NCI-H2081 treated with DMSO at 0.1 percent for 48 hours (cell line): Measurements from ENCODE around the gene MGAT5B.
"Not testable (repeated sequence)": the region's sequence is repeated elsewhere in the genome, so short reads cannot be mapped to it uniquely, and the experiment has no call there.

Experiments used
- DNase-seq: peaks from one replicate; lab custom pipeline; 2025; lab: John Stamatoyannopoulos, UW

Gene MGAT5B

GRCh38 chr17:76978050-76978449 lies 109.8 kb downstream of the MGAT5B start:
- not testable (repeated sequence) for DNase-seq

GRCh38 chr17:76981545-76982295 lies 113.5 kb downstream of the MGAT5B start:
- no peak for DNase-seq

DNA sequence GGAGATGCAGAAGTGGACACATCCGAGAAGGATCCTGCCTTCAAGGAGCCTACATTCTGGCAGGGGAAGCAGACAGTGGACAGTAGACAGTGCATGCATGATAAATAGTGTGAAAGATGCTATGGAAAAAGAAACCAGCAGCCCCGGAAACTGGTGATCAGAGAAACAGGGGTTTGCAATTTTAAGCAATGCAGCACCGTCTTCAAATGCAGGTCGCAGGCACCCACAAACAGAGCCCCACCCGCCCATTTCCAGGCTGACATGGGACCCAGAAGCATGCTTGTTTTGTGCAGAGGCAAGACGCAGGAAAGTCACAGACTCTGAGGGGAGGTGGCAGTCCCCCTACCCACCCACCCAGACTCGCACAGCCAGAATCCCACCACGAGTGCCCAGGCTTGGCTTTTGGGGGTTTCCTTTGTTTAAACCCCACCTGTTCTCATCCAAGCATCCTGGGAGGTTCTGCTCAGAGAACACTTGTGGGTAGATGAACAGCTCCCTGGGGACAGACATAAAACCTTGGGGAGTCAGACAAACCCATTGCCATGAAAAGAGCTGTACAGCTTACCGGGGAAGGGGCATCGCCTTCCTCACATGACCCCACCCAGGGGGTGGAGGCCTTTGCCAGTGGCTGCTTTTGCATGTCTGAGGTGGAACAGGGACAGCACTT lies 114.3 kb downstream of the MGAT5B start:
- DNase-seq = no peak

GRCh38 chr17:76983075-76983775 lies 115.0 kb downstream of the MGAT5B start:
- DNase-seq = no peak

DNA sequence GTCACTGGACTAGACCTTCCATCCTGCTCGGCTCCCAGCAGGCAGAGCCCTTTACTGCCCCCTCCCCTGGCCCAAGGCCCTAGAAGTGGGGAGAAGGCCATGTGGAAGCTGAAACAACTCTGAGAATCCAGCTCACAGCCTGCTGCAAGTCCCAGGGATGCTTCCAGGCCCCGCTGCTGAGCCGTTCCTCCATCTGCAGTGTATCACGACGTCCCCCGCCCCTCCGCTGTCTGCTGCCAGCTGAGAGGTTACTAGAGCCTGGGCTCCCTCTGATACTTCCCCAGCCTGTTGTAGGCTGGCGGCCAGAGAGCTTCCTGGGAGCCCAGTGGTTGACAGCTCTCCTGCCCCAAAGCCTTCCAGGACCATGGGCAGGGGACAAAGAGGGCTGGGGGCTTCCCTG lies 118.2 kb downstream of the MGAT5B start:
- DNase-seq = no peak

DNA sequence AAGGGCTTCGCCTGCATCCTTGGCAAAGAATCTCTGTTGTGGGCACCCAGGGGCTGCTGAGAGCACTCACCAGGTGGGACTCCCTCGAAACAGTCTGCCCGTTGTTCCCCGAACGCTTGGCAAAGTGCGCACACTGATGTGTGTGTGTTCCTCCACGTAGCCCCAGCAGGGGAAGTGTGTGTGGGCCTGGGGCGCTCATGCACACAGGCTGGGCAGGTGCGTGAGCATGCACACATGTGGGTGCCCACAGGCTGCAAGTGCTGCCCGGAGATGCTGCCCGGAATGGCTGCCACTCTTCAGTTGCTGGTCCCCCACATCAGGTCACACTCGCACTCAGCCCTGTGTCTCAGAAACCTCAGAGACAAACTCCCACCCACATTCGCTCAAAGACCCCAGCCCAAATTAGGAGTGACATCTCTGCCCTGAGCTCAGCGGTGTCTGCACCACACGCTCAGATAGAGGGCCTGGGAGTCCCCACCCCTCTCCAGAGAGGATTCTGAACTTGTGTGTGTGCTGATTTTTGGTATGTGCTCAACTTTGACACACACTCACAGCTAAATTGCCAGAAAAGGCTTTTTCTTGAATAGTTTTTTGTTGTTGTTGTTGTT lies 119.4 kb downstream of the MGAT5B start:
- DNase-seq = no peak

DNA sequence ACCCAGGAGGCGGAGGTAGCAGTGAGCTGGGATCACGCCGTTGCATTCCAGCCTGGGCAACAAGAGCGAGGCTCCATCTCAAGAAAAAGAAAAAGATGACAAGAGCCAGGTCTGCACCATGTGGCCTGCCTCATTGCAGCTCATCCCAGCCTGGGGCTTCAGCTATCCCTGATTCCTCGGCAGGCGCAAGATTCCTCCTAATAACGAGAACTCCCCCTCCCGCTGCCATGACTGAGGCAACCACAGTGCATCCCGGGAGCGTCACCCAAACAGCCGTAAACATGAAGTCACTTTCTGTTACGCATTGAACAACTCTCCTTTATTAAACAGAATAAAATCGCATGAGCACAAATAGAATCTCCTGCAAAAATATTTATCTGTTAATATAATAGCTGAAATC lies 120.6 kb downstream of the MGAT5B start:
- no peak for DNase-seq

- DNase-seq = no peak
Measured at GRCh38 chr17:76989519-76989918, 121.3 kb downstream of the MGAT5B start.

- DNase-seq = no peak
Measured at GRCh38 chr17:76992891-76993290, 124.7 kb downstream of the MGAT5B start.

DNA sequence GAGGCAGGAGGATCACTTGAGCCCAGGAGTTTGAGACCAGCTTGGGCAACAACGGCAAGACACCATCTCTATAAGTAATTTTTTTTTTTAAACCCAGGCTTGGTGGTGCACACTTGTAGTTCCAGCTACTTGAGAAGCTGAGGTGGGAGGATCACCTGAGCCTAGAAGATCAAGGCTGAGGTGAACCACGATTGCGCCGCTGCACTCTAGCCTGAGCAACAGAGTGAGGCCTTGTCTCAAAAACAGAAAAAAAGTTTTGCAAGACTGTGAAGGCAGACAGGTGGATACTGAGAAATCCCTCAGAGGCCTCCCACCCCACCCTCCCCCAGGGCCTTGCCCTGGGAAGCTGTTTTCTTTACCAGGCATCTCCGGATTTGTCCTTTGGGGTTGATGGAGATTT lies 125.4 kb downstream of the MGAT5B start:
- no peak for DNase-seq

- DNase-seq = no peak
Measured at GRCh38 chr17:76994237-76994637, 126.0 kb downstream of the MGAT5B start.

DNA sequence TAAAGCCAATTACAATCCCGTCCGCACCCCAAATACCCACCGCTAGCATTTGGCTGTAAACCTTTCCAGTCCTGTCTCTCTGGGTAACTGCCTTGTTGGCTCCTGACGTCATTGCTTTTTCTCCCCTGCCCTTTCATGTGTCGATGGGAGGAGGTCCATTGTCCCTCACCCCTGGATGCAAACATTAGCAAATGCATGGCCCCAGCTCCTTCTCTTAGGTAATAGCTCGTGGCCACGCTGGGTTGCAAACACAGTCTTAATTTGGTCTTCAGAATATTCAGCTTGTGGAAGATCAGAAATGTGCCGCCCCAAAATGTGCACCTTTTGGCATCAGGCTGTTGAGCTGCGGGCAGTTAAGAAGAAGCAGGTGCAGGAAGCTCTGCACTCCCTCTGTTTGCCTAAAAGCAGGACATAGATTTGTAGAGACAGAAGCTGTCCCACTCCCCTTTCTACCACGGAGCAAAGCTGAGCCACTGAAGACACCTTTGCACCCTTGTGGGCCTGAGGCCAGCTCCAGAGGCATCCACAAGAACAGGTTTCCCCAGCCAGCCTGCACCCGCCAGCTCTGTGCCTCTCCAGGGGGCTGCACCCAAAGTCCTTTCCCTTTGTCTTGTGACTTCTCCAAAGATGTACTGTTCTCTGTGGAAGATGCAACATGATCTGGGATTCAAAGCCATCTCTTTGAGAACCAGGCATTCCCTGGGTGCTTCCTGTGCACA lies 127.3 kb downstream of the MGAT5B start:
- peak; percentile 82 for DNase-seq

DNA sequence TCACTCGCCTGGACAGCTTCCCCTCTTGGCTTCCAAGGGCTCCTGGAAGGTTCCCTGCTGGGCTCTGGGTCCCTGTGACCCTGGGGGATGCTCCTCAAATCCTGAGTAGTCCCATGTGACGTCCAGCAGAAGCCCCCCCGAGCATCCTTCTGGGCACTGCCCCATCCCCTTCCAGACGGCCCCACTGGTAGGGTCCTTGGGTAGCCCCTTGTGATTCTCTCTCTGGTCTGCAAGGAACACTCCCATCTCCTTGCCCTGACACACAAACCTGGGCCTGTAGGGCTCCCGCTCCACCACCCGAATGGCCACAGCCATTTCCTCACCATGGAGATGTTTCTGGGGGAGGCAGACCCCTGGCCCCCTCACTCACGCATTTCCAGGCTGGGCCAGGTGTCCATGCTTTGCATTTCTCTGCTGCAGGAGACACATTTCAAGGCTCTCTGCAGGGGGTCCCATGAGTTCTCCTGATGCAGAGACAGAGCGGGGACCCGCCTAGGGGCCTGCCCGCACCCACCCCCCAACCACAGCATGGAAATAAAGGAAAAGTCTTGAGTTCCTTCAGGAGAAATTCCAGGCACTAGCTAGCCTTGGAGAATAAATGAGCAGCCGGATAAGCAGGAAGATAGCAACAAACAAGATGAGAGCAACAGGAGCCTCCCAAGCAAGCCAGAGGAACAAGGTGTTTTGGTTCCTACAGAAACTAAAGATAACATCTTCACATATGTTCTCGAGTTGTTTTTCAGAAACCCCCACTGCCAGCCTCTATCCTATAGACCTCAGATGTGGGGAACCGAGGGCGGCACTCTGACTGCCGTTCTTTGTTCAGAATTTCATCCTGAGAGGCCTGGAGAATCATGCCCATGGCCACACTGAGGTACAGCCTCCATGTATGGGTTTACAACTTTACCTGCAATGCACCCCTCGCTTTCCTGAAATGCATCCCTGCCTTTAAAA lies 128.8 kb downstream of the MGAT5B start:
- DNase-seq = no peak

DNA sequence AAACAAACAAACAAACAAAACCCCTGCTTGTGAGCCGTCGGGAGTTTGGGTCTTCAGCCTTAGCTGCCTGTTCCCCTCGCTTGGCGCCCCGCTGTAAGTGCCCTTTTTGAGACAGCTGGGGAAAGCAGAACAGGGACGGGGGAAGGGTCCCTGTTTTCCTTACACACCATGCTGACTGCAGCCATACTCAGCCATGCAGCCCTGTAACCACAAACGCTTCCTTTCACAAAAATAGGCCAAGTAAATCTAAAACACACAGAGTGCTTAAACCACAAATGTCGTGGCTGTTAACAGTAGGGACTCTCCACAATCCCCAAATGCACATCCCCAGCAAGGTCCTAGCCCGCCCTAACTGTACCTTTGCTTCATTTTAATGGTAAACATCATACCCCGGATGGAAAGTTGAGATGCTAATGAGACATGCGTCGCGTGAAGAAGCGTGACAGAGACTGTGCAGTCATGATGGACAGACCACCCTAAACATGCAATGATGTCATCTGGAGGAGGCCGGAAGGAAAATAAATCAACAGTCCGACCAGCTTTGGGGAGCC lies 129.9 kb downstream of the MGAT5B start:
- DNase-seq = no peak

- no peak for DNase-seq
Measured at GRCh38 chr17:76998839-76999238, 130.6 kb downstream of the MGAT5B start.
